ENCODE data around the gene GSTT4.
"Not testable (repeated sequence)": the region's sequence is repeated elsewhere in the genome, so short reads cannot be mapped to it uniquely, and the experiment has no call there.

DNA sequence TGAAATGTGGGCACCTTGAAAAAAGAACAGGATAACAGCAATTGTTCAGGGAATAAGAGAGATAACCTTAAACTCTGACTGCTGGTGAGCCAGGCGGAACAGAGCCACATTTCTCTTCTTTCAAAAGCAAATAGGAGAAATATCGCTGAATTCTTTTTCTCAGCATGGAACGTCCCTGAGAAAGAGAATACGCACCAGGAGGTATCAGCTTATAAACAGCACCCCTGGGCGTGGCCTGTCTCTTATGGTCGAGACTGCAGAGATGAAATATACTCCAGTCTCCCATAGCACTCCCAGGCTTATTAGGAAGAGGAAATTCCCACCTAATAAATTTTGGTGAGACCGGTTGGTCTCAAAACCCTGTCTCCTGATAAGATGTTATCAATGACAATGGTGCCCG lies 49.4 kb downstream of the GSTT4 start:
- TF ChIP-seq, protein P1, sequence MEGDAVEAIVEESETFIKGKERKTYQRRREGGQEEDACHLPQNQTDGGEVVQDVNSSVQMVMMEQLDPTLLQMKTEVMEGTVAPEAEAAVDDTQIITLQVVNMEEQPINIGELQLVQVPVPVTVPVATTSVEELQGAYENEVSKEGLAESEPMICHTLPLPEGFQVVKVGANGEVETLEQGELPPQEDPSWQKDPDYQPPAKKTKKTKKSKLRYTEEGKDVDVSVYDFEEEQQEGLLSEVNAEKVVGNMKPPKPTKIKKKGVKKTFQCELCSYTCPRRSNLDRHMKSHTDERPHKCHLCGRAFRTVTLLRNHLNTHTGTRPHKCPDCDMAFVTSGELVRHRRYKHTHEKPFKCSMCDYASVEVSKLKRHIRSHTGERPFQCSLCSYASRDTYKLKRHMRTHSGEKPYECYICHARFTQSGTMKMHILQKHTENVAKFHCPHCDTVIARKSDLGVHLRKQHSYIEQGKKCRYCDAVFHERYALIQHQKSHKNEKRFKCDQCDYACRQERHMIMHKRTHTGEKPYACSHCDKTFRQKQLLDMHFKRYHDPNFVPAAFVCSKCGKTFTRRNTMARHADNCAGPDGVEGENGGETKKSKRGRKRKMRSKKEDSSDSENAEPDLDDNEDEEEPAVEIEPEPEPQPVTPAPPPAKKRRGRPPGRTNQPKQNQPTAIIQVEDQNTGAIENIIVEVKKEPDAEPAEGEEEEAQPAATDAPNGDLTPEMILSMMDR (IDR thresholded peaks at IDR 0.05): not testable (repeated sequence)
- TF ChIP-seq POLR2A (IDR thresholded peaks at IDR 0.05): not testable (repeated sequence)

Measured in uterus (tissue), 2 donors.